Peyer's patch (tissue), 4 donors: ENCODE results near the gene FBN1.

Experiments
- CTCF ChIP-seq, 6 experiments: fragments of 450-650 bp in 4 of 6; fragments of 200-600 bp in 2 of 6; sonication (generic) in 1 of 6; IDR thresholded peaks; one replicate each; pipeline ENCODE4 v1.5.1; 2017 to 2019; ENCODE audit warnings: antibody characterized with exemption in 6 of 6, mild to moderate bottlenecking in 3 of 6, moderate library complexity in 1 of 6
- POLR2A ChIP-seq, 2 donors: fragments of 450-650 bp; IDR thresholded peaks; one replicate each; pipeline ENCODE4 v1.5.1; 2017; ENCODE audit warnings: antibody characterized with exemption in 2 of 2, mild to moderate bottlenecking in 2 of 2, moderate library complexity in 2 of 2

GRCh38 chr15:48522911-48523310, 122.6 kb downstream of the FBN1 start:
- TF ChIP-seq CTCF (IDR thresholded peaks at IDR 0.05): no peak
- TF ChIP-seq POLR2A (IDR thresholded peaks at IDR 0.05): no peak
